Measurements from ENCODE around the gene OR2T29.
"Not testable (repeated sequence)": the region's sequence is repeated elsewhere in the genome, so short reads cannot be mapped to it uniquely, and the experiment has no call there.

The OR2T29 gene, protein sequence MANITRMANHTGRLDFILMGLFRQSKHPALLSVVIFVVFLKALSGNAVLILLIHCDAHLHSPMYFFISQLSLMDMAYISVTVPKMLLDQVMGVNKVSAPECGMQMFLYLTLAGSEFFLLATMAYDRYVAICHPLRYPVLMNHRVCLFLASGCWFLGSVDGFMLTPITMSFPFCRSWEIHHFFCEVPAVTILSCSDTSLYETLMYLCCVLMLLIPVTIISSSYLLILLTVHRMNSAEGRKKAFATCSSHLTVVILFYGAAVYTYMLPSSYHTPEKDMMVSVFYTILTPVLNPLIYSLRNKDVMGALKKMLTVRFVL

DNA sequence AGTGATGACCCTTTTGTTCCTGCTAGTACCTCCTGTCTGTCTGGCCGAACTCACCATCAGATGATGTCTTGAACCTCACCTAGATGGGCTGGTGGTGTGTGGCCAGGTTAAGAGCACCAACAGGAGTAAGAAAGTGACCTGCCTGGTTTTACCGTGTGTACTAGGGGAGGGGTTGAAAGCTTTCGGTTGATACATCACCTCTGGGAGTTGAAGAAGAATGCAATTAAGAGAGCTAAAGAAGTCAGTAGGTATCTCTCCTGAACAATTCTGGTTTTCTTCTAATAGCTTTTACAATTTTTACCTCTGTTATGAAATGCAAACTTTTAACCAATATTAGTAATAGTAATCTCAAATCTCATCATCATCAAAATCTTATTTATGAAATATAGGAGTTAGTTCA lies at the start of gene OR2T29:
Gene OR2T29 (minus strand): TSS at position 101 of the 400 bp plus-strand sequence. CDS start 3,281 bp downstream, outside the sequence.
- H3K4me1 ChIP-seq (ENCODE audit: low read depth, poor library complexity, severe bottlenecking); H3K4me2 ChIP-seq; H3K9ac ChIP-seq: not testable (repeated sequence)

DNA sequence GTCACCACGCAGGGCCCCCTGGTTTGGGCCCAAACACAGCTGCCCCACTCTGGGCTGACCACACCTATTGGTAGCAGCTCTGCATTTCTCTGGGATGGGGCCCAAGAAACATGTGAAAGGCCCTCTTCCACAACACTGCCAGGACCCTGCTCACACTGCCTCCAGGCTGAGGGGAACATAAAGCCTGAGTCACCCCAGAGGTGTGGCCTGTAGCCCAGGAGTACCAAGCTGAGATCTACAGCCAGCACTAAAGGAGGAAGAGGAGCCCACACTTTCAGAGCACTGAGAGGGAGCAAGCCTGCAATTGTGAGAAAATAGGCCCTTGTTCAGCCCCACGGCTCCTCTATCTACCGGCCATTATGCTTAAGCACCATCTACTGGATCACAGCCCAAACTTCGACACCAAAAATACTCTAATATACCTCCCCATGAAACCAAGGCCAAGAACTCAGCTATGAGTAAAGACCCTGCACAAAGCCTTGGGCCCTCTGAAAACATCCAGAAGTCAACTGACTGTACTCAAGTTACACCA lies 49.4 kb upstream of the OR2T29 start:
- no peak overlapping the region for H3K9ac ChIP-seq
- H3K36me3 ChIP-seq (ENCODE audit: insufficient read depth), result no peaks in the 10 kb centered on the region
- no peak overlapping the region for H3K27ac ChIP-seq
- no peaks in the 10 kb centered on the region for H3K79me2 ChIP-seq (ENCODE audit: insufficient read depth, low read depth)
- H3K4me3 ChIP-seq (IDR thresholded peaks at IDR 0.05; ENCODE audit: insufficient read depth, low read depth, low read length), result no peak overlapping the region
- H2AFZ ChIP-seq (ENCODE audit: low read depth), result no peak overlapping the region
- no peaks in the 10 kb centered on the region for H4K20me1 ChIP-seq (ENCODE audit: insufficient read depth)
- H3K27me3 ChIP-seq (ENCODE audit: insufficient read depth, low read depth), result no peaks in the 10 kb centered on the region
- H3K4me1 ChIP-seq (ENCODE audit: low read depth, poor library complexity, severe bottlenecking), result peaks cover 24% of the 10 kb centered on the region
- TF ChIP-seq, protein P1, sequence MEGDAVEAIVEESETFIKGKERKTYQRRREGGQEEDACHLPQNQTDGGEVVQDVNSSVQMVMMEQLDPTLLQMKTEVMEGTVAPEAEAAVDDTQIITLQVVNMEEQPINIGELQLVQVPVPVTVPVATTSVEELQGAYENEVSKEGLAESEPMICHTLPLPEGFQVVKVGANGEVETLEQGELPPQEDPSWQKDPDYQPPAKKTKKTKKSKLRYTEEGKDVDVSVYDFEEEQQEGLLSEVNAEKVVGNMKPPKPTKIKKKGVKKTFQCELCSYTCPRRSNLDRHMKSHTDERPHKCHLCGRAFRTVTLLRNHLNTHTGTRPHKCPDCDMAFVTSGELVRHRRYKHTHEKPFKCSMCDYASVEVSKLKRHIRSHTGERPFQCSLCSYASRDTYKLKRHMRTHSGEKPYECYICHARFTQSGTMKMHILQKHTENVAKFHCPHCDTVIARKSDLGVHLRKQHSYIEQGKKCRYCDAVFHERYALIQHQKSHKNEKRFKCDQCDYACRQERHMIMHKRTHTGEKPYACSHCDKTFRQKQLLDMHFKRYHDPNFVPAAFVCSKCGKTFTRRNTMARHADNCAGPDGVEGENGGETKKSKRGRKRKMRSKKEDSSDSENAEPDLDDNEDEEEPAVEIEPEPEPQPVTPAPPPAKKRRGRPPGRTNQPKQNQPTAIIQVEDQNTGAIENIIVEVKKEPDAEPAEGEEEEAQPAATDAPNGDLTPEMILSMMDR (conservative IDR thresholded peaks at IDR 0.05; ENCODE audit: low read depth, low read length), result no peak
- H3K4me2 ChIP-seq, result no peak overlapping the region

More for the DNA sequence above, at the start of gene OR2T29:
- H4K20me1 ChIP-seq (ENCODE audit: insufficient read depth); H2AFZ ChIP-seq (ENCODE audit: low read depth); H3K27ac ChIP-seq; H3K79me2 ChIP-seq (ENCODE audit: insufficient read depth, low read depth); H3K27me3 ChIP-seq (ENCODE audit: insufficient read depth, low read depth); H3K4me3 ChIP-seq (IDR thresholded peaks at IDR 0.05; ENCODE audit: insufficient read depth, low read depth, low read length); H3K36me3 ChIP-seq (ENCODE audit: insufficient read depth): not testable (repeated sequence)

DNA sequence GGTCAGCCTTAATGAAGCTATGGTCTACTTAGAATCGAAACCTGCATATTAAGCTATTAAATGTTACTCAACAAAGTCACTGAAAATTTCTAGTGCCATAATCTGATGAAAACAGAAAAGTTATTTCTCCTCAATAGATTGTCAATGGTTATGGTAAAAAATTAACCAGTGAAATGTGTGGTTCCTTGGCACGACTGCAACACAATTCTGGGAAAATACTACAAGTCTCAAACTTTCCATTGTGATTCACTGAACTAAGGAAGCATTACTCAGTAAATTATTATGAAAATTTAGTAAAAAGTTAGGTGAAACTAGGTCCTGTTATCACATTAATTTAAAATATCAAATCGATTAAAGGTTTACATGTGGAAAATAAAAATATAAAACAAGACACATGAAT lies 47.7 kb upstream of the OR2T29 start:
- Histone ChIP-seq H3K27ac (no peak overlapping the region), H4K20me1 (ENCODE audit: insufficient read depth) (no peaks in the 10 kb centered on the region), H3K4me2 (no peak overlapping the region), H3K36me3 (ENCODE audit: insufficient read depth) (no peaks in the 10 kb centered on the region), H3K4me1 (ENCODE audit: low read depth, poor library complexity, severe bottlenecking) (peaks cover 24% of the 10 kb centered on the region), H3K9ac (no peak overlapping the region), H3K4me3 (IDR thresholded peaks at IDR 0.05; ENCODE audit: insufficient read depth, low read depth, low read length) (no peak overlapping the region), H3K79me2 (ENCODE audit: insufficient read depth, low read depth) (no peaks in the 10 kb centered on the region), H2AFZ (ENCODE audit: low read depth) (no peak overlapping the region), H3K27me3 (ENCODE audit: insufficient read depth, low read depth) (no peaks in the 10 kb centered on the region)
- TF ChIP-seq, protein P1 (conservative IDR thresholded peaks at IDR 0.05; ENCODE audit: low read depth, low read length), result no peak

DNA sequence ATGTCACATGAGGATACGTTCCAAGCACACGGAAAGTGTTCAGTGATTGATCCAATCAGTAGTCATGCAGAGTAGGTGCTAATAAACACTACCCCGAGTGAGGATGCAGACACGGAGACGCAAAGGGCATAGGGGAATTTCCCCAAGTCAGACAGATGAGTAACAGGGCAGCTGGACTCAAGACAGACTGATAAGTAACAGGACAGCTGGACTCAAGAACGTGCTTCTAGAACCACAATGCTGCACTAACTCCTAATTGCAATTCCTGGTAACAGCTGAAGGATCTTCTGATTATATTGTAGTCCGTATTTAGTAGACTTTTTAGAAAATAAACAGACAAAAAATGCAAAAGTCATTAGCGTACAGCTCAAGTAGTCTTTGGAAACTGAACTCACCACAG lies 36.8 kb upstream of the OR2T29 start:
- Histone ChIP-seq H3K36me3 (ENCODE audit: insufficient read depth) (no peaks in the 10 kb centered on the region), H3K79me2 (ENCODE audit: insufficient read depth, low read depth) (no peaks in the 10 kb centered on the region), H3K27ac (no peak overlapping the region), H4K20me1 (ENCODE audit: insufficient read depth) (no peaks in the 10 kb centered on the region), H3K4me2 (no peak overlapping the region), H3K4me1 (ENCODE audit: low read depth, poor library complexity, severe bottlenecking) (peaks cover 10% of the 10 kb centered on the region), H3K27me3 (ENCODE audit: insufficient read depth, low read depth) (no peaks in the 10 kb centered on the region), H2AFZ (ENCODE audit: low read depth) (no peak overlapping the region), H3K4me3 (IDR thresholded peaks at IDR 0.05; ENCODE audit: insufficient read depth, low read depth, low read length) (no peak overlapping the region), H3K9ac (no peak overlapping the region)
- TF ChIP-seq, protein P1 (conservative IDR thresholded peaks at IDR 0.05; ENCODE audit: low read depth, low read length), result no peak

DNA sequence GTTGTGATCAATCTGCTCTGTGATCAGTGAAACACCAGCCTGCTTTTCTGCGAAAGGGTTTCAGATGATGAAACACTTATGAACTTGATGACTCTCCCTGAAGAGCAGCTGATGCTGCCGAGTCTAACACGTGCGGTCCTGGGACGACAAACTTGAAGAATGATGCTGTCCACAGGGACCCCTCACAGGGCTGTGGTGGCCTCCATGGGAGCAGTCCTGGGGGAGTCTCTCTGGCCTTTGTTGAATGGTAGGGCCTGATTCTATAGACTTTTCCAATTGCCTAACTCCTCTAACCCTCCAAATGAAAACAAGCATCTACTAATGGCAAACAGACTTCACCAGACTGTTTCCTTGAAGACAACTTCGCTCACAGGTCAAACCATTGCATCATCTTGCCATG lies 35.0 kb upstream of the OR2T29 start, which contains the start of gene OR2T10:
Gene OR2T10 (minus strand): TSS at position 112 of the 400 bp plus-strand sequence. CDS start 3,932 bp downstream, outside the sequence.
- no peaks in the 10 kb centered on the region for H3K36me3 ChIP-seq (ENCODE audit: insufficient read depth)
- H3K9ac ChIP-seq, result no peak within 1 kb of the TSS
- H3K4me1 ChIP-seq (ENCODE audit: low read depth, poor library complexity, severe bottlenecking), result peaks cover 10% of the 10 kb centered on the region
- H3K27me3 ChIP-seq (ENCODE audit: insufficient read depth, low read depth), result no peaks in the 10 kb centered on the region
- TF ChIP-seq, protein P1 (conservative IDR thresholded peaks at IDR 0.05; ENCODE audit: low read depth, low read length), result no peak
- no peak within 1 kb of the TSS for H3K4me2 ChIP-seq
- no peaks in the 10 kb centered on the region for H3K79me2 ChIP-seq (ENCODE audit: insufficient read depth, low read depth)
- peak within 1 kb of the TSS; percentile 34 for H2AFZ ChIP-seq (ENCODE audit: low read depth)
- H3K4me3 ChIP-seq (IDR thresholded peaks at IDR 0.05; ENCODE audit: insufficient read depth, low read depth, low read length), result no peak within 1 kb of the TSS
- no peak within 1 kb of the TSS for H3K27ac ChIP-seq
- no peaks in the 10 kb centered on the region for H4K20me1 ChIP-seq (ENCODE audit: insufficient read depth)
